ENCODE measurements around the gene MSI1.

MSI1 gene

DNA sequence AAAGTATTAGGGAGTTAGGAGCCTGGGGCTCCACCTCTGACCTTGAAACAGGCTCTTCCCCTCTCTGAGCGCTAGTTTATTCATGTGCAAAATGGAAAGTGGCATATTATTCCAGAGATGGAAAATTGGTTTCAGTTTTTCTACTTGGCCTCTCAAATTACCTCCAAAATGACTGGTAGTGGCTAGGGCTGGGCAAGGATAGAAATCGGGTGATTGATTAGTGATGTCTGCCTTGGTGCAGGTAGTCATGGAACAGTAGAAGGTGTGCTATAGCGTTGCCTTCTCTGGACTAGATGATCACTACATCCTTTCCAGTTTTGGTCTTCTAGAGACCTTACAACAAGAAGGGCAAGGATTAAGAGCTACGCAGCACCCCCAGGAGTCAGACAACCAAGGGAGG, 8.6 kb upstream of the MSI1 start:
- no peak for DNase-seq (ENCODE audit: low read depth)

- no peak for DNase-seq (ENCODE audit: low read depth)
These were observed 8.1 kb upstream of the MSI1 start for GRCh38 chr12:120376934-120377572.

- peak; percentile 24 for DNase-seq (ENCODE audit: low read depth)
These were observed 7.5 kb upstream of the MSI1 start for GRCh38 chr12:120376416-120376815.

GRCh38 chr12:120376009-120376408, 7.0 kb upstream of the MSI1 start:
- DNase-seq (ENCODE audit: low read depth), result no peak

DNA sequence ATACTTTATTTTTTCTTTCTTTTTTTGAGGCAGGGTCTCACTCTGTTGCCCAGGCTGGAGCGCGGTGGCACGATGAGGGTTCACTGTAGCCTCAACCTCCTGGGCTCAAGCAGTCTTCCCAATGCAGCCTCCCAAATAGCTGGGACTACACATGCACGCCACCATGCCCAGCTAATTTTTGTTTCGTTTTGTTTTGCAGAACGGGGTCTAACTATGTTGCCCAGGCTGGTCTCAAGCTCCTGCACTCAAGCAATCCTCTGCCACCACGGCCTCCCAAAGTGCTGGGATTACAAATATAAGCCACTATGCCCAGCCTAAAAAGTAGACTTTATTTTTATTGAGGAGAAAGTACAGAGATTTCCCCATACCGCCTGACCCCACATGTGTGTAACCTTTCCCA, 4.7 kb upstream of the MSI1 start:
- no peak for DNase-seq (ENCODE audit: low read depth)

- DNase-seq (ENCODE audit: low read depth), result no peak
These were observed 1.6 kb upstream of the MSI1 start for GRCh38 chr12:120370343-120371243.

DNA sequence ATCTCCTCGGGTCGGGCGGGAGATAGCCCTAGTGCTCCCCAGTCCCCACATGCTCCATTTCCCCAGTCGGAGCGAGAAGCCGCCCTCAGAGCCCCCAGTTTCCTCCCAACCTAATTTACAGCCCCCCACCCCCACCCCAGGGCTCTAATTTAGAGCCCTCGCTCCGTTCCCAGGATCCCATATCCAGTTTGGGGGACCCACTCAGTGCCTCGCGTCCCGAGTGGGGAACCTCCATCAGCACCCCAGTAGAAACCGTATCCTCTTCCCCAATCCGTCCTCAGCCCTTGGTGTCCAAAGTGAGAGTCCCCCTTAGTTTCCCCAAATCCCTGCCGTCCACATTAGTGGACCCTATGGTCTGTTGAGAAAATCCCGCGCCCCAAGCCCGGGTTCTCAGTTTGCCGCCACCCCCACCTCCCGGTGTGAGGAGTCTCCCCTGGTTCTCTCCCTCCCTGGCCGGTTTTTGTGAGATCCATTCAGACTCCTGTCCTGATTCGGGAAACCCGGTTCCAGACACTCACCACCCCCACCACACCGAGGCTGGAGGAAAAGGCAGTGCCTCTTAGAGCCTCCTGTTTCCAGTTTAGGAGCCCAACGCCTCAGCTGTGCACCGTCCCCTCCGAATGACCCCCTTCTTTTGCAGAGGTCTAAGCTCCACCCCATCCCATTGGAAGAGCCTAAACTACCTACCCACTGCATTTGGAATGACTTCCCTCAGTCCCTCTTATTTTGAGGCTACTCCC, 809 bp upstream of the MSI1 start:
- DNase-seq (ENCODE audit: low read depth), result no peak

GRCh38 chr12:120367924-120368788, 808 bp downstream of the MSI1 start:
- DNase-seq (ENCODE audit: low read depth), result no peak

DNA sequence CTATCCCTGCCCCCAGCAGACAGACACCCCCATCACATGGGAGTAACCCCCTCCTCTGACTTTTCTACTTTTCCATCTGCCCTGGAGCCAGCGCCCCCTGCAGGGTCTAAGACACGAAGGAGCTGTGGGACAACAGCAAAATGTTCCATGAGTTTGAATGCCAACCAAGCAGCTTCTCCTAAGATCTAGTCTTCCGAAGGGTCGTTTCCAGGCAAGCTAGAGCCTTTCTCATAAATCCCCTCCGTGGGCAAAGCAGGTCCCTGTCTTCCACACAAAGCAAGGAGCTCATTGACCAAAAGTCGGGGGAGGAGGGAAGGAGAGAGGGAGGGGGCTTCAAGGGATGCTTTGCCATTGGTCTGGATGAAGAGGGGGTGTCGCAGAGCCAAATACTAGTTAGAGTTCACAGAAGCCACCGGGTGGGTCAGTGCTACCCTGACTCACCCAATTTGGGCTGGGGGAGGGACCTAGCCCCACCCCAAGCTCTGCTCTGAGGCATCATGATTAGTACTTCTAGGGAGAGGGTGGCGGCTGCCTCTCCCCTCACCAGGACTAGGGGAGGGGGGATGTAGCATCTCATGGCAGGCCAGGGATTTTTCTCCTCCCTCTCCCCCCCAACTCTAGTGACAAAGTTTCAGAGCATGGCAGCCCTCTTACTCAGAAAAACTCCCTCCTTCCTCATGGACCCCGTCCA, 1.6 kb downstream of the MSI1 start:
- DNase-seq (ENCODE audit: low read depth), result peak; percentile 17

GRCh38 chr12:120366845-120367232, 2.1 kb downstream of the MSI1 start:
- no peak for DNase-seq (ENCODE audit: low read depth)

GRCh38 chr12:120366341-120366705, 2.6 kb downstream of the MSI1 start:
- no peak for DNase-seq (ENCODE audit: low read depth)

DNA sequence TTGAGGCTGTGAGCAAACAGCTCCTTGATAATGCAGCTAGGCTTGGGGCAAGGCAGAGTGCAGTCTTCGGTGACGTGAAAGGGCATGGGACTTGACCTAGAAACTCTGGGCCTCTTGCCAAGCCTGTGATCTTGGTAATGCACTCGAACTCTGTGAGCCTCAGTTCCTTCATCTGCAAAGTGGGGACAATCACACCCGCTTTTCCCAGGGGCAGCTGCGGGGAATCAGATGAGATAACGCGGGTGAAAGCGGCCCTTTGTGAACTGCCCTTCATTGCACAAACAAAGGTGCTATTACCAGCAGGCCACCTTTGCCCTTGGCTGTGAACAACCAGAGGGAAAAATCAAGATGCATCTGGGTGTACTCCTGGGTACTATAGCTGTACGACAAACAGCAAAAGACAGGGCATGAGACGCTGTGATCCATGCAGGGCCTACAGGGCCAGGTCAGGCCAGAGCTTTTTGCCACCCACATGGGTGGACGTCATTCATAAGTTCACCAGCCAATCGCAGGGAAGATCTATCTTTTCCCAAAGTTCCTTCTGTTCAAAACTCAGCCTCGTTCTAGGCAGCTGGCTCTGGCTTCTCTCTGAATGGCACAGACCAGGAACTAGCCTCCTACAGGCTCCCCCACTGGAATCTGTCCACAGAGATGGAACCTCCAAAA, 3.2 kb downstream of the MSI1 start:
- DNase-seq (ENCODE audit: low read depth), result no peak

DNA sequence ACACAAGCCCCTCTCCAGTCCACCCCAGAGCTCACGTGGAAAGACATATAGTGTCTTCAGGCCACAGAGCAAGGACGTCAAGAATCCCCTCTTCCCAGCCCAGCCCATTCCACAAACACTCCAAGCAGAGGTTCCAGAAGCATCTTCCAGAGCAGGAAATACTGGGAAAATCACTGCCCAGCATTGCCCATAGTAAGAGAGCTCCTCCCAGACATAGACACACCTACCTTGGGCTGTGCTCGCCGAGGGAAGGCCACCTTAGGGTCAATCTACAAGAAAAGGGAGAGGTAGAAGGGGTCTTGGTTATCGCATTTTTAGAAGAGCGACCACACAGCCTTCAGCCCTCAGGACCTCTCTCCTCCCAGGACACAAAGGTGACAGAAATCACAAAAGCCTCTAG, 4.5 kb downstream of the MSI1 start:
- DNase-seq (ENCODE audit: low read depth), result no peak

DNA sequence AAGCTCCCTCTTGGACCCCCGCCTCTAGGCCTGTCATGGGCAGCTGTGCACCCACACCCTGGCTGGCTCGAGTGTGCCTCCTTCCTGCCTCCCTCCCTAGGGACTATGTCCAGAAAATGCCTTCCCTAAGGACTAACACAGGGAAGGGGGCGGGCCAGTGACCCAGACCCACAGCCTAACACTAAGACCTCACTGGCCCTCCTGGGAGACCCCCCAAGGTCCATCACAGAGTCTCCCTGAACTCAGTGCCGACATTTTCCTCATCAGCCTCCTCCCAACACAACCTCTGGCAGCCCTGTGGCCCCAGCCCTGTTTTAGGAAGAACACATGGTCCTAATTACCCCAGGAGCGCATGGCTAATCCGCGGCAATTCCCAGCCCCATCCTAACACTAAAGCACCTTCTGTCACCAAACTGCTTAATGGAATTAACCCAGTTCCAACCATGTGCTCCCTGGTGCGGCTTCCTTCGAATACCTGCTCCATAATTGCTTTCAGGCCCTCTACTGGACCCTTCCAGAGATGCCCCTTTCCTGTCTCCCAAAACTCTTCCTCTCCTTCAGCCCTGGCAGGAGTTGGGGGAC, 5.6 kb downstream of the MSI1 start:
- no peak for DNase-seq (ENCODE audit: low read depth)

DNA sequence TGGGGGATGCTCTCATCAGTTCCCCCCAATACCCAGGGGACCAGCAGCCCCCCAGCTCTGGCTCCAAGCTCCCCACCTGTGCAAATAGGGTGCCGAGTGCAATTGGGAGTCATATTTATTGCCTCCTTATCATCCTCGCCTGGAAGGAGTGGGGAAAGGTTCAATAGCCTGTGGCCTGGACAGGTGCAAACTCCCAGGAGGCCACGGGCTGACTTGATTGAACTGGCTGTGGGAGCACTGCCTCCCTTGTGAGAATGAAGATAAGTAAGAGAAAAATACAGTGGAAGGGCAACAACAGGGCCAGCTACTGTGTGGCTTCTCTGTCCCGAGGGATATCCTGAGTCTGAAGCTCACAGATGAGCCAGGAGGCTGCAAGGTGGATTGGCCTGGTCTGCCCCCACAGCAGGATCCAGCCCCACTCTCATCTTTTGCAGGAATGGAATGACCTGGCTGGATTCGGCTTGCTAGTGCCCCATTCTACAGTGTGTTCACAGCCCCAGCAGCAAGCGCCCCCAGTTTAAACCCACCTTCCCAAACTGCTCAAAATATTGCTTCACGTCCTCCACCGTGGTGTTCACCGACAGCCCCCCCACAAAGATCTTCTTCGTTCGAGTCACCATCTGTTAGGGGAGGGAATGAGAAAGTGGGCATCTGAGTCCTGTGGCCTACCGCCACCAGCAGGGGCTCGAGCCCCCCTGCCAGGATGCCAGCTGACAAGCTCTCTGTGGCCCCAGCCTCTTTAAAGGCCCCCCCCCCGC, 6.3 kb downstream of the MSI1 start:
- DNase-seq (ENCODE audit: low read depth), result no peak

GRCh38 chr12:120361506-120362208, 7.3 kb downstream of the MSI1 start:
- DNase-seq (ENCODE audit: low read depth), result peak; percentile 24

DNA sequence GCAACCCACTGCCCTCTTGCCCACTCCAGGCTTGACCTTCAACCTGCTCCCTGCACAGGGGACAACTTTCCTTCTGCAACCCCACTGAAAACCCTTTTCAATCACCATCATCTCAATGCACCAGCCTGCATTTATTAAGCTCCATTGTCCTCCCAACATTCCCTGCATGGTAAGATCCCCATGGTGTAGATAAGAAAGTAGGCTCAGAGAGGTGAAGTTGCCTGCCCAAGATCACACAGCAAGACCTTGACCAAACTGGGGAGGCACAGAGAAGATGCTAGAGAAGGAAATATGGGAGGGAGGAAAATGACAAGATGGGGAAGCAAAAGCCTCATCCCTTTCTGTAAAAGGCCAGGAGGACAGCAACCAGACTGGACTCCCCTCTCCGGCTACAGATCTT, 9.8 kb downstream of the MSI1 start:
- DNase-seq (ENCODE audit: low read depth), result no peak

GRCh38 chr12:120358412-120359100, 10.4 kb downstream of the MSI1 start:
- DNase-seq (ENCODE audit: low read depth), result no peak
